ENCODE results near the gene SPTLC3. TPM values are rescaled to one million over a fixed set of nuclear protein-coding genes. Genes with fewer than 3 reads are reported as not detected.

SPTLC3 gene
- total and polyA plus RNA-seq, 2 of the 13 experiments (the other 11 are each of a cell fraction or from before 2014, with no cell fraction given) = 20.5 to 95.6 TPM

GRCh38 chr20:12970372-12970821 is 38.4 kb upstream of the SPTLC3 start (continued):
- TF ChIP-seq, protein P1, sequence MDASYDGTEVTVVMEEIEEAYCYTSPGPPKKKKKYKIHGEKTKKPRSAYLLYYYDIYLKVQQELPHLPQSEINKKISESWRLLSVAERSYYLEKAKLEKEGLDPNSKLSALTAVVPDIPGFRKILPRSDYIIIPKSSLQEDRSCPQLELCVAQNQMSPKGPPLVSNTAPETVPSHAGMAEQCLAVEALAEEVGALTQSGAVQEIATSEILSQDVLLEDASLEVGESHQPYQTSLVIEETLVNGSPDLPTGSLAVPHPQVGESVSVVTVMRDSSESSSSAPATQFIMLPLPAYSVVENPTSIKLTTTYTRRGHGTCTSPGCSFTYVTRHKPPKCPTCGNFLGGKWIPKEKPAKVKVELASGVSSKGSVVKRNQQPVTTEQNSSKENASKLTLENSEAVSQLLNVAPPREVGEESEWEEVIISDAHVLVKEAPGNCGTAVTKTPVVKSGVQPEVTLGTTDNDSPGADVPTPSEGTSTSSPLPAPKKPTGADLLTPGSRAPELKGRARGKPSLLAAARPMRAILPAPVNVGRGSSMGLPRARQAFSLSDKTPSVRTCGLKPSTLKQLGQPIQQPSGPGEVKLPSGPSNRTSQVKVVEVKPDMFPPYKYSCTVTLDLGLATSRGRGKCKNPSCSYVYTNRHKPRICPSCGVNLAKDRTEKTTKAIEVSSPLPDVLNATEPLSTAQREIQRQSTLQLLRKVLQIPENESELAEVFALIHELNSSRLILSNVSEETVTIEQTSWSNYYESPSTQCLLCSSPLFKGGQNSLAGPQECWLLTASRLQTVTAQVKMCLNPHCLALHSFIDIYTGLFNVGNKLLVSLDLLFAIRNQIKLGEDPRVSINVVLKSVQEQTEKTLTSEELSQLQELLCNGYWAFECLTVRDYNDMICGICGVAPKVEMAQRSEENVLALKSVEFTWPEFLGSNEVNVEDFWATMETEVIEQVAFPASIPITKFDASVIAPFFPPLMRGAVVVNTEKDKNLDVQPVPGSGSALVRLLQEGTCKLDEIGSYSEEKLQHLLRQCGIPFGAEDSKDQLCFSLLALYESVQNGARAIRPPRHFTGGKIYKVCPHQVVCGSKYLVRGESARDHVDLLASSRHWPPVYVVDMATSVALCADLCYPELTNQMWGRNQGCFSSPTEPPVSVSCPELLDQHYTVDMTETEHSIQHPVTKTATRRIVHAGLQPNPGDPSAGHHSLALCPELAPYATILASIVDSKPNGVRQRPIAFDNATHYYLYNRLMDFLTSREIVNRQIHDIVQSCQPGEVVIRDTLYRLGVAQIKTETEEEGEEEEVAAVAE (CRISPR knock-in tag; IDR thresholded peaks at IDR 0.05; ENCODE audit: borderline replicate concordance) = 0 out of 2 replicates have a peak, but pooled peaks have one; percentile 28
- TF ChIP-seq ZKSCAN1 (IDR thresholded peaks at IDR 0.05; ENCODE audit: low read length) (no peak), GLMP (CRISPR knock-in tag; IDR thresholded peaks at IDR 0.05; ENCODE audit: borderline replicate concordance) (no peak), ZNF674 (CRISPR knock-in tag; IDR thresholded peaks at IDR 0.05; ENCODE audit: low read depth) (no peak), RELA (CRISPR knock-in tag; IDR thresholded peaks at IDR 0.05) (no peak), ZNF124 (CRISPR knock-in tag; IDR thresholded peaks at IDR 0.05) (no peak), PHF5A (CRISPR knock-in tag; IDR thresholded peaks at IDR 0.05; ENCODE audit: low read depth, unreplicated experiment) (peak; percentile 80), POLR2AphosphoS2 (IDR thresholded peaks at IDR 0.05; ENCODE audit: low read depth, low read length) (no peak), JARID2 (CRISPR knock-in tag; IDR thresholded peaks at IDR 0.05; ENCODE audit: insufficient replicate concordance) (no peak), HOXA3 (CRISPR knock-in tag; IDR thresholded peaks at IDR 0.05) (peak; percentile 16; the same call in 1 of the 2 replicates), TOPORS (CRISPR knock-in tag; IDR thresholded peaks at IDR 0.05) (no peak), ZNF234 (CRISPR knock-in tag; conservative IDR thresholded peaks at IDR 0.05) (no peak), FOXC1 (CRISPR knock-in tag; IDR thresholded peaks at IDR 0.05; ENCODE audit: borderline replicate concordance) (no peak), ZNF225 (CRISPR knock-in tag; IDR thresholded peaks at IDR 0.05) (no peak), MIXL1 (CRISPR knock-in tag; IDR thresholded peaks at IDR 0.05) (peak; percentile 67), TARDBP (CRISPR knock-in tag; IDR thresholded peaks at IDR 0.05) (peak; percentile 46; the same call in 1 of the 2 replicates), ZNF280B (CRISPR knock-in tag; IDR thresholded peaks at IDR 0.05; ENCODE audit: borderline replicate concordance) (no peak), ZBTB7A (CRISPR knock-in tag; IDR thresholded peaks at IDR 0.05) (no peak), NFKBIZ (CRISPR knock-in tag; IDR thresholded peaks at IDR 0.05) (no peak), KLF16 (CRISPR knock-in tag; IDR thresholded peaks at IDR 0.05) (peak in 1 of 2 experiments; percentile 49; a peak in 1 of 4 replicates), YEATS2 (CRISPR knock-in tag; IDR thresholded peaks at IDR 0.05; ENCODE audit: borderline replicate concordance) (peak; percentile 23; the same call in 1 of the 2 replicates), ZNF484 (CRISPR knock-in tag; IDR thresholded peaks at IDR 0.05; ENCODE audit: borderline replicate concordance, low read depth) (no peak), HOXA5 (CRISPR knock-in tag; IDR thresholded peaks at IDR 0.05) (peak; percentile 75; the same call in 1 of the 2 replicates)
- TF ChIP-seq, protein P2, sequence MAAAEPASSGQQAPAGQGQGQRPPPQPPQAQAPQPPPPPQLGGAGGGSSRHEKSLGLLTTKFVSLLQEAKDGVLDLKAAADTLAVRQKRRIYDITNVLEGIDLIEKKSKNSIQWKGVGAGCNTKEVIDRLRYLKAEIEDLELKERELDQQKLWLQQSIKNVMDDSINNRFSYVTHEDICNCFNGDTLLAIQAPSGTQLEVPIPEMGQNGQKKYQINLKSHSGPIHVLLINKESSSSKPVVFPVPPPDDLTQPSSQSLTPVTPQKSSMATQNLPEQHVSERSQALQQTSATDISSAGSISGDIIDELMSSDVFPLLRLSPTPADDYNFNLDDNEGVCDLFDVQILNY (CRISPR knock-in tag; conservative IDR thresholded peaks at IDR 0.05) = no peak
